Skin epidermis (tissue), 12 donors: ENCODE results near the gene DLX6.
A peak's percentile ranks its signal among the peaks of the same experiment; 100 is the strongest.
"Not testable (repeated sequence)": the region's sequence is repeated elsewhere in the genome, so short reads cannot be mapped to it uniquely, and the experiment has no call there.

ENCODE experiments used
- H3K27ac ChIP-seq, 21 experiments: fragments of 200-600 bp; sonication (generic) in 11 of 21; one replicate each; pipeline ENCODE4 v1.5.0; 2020; ENCODE audit warnings: mild to moderate bottlenecking in 3 of 21, inconsistent platforms in 2 of 21, moderate library complexity in 2 of 21
- H3K4me3 ChIP-seq, 7 experiments: fragments of 200-600 bp; sonication (generic) in 2 of 7; one replicate each; pipeline ENCODE4 v1.5.0; 2020; ENCODE audit warnings: inconsistent platforms in 2 of 7, mild to moderate bottlenecking in 2 of 7, moderate library complexity in 1 of 7

DLX6 gene

DNA sequence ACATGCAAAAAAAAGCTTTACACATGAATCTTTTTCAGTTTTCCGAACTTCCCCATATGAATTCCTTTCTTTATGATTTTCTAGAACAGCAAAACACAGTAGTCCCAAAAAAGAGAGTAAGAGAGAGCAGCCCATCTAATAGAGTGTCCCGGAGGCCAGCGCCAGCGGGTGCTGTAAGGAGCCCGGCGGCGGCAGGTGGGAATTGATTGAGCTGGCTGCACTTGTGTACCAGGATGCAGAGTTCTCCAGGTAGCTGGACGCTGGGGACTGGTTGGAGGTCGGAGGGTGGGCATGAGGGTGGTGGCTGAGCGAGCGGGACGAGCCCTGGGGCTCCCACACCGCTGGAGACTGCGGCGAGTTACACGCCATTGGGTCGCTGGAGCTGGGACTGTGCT is 15.2 kb downstream of the DLX6 start:
- H3K4me3 ChIP-seq: no peak overlapping the region
- H3K27ac ChIP-seq: no peak overlapping the region

DNA sequence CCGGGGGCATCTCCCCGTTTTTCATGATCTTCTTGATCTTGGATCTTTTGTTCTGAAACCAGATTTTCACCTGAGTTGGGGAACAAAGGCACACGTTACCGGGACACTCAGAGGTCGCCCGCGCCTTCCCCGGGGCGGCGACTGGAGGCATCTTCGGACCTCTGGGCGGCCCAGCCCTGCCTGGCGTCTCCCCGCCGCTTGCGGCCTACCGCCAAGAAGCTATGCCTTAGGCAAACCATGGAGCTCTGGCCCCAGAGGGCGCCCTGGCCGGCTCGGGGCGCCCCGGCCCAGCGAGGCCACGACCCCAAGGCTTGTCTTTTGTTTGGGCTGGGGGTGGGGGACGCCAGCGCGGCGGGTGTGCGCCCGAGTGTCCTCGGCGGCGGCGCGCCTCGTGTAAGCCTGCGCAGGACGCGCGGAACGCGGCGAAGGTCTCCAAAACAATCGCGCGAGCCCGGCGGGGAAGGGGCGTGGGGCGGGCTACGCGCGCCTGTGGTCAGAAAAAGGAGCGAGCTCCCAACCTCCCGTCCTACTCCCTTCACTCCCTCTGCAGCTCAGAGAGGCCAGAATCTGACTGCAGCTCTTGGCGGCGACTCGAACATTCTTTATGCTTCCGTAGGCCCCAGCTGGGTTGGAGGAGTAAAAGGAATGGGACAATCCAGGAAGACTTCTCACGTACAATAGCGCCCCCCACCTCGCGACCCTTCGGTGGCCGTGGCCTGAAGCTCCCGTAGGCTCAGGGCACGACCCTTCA is 15.8 kb downstream of the DLX6 start:
- no peak overlapping the region for H3K4me3 ChIP-seq

GRCh38 chr7:97021747-97022490 is 16.6 kb downstream of the DLX6 start:
- Histone ChIP-seq H3K27ac (no peak overlapping the region), H3K4me3 (peak overlapping the region in 1 of 7 experiments; percentile 50)

More for the DNA sequence above, 15.8 kb downstream of the DLX6 start:
- H3K27ac ChIP-seq: no peak overlapping the region

DNA sequence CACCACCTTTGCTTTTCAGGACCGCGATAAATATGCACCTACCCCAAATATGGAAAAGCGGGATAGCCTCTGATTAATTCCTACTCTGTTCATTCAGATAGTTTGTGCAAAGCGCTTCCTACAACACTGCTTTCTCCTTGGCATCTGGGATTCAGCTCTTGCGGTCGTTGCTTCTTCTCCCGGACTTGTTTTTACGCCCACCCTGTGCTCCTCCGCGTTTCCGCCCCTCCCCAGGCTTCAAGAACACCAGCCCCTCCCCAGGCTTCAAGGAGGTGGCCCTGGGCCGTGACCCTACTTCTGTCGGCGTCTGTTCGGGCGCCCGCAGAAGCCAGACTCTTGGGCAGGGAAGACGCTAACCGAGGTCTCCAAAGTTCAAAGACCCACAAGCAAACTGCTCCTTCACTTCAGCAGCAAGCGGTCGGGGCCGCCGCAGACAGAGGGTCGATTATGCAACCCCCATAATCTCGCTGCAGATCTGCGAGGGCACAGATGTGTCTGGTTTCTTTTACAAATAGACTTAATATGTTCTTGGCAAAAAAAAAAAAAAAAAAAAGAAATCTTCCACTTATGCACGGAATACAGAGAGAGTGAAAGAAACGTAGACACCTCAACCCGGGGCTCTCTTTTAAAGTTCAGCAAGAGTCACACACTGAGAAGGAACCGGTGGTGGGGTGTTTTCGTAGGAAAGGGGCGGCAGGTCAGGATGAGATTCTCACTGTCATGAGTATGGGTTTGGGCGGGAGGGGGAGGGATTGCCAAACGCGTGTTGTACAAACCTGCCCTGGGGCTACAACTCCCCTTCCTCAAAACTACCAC is 17.3 kb downstream of the DLX6 start:
- peak overlapping the region in 6 of 7 experiments; percentile 23 to 50 (median 35) for H3K4me3 ChIP-seq
- H3K27ac ChIP-seq: peak overlapping the region in 1 of 21 experiments; percentile 66

DNA sequence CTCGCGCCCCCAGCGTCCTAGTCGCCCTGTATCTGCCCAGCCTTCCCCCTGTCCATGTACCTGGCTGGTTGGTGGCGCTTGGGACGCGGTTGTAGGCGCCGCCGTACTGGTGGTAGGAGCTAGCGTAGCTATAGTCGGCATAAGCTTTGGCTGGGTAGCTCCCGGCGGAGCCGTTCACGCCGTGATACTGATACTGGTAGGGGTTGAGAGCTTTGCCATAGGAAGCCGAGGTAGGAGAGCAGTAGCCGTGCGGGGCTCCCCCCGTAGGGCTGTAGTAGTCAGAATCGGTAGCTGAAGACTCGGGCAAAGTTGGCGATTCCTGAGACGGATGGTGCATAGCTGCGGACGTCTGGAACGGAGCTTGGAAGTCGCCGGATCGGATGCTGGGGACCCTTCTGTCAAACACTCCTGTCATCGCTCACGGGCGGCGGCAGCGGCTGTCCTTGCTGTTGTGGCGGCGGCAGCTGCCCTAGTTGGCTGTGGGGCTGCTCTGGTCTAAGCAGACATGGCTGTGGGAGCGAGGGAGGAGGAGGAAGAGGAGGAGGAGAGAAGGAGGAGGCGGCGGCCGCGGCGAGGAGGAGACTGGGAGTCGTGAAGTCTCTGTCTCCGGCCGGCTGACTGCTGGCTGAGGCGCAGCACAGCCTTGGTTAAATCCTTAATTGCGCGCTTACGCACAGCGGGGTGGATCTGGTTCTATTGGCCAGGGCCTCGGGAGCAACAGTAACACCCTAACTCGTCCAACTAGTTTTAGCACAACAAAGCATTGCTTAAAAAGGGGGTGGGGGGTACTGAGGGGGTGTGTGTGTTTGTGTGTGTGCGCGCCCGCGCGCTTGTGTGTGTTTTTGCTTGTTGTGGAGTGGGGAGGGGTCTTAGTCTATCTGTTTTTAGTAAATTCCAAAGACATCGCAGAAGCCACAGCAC is 19.1 kb downstream of the DLX6 start, which contains the start of gene DLX5:
Gene DLX5 (minus strand): TSS at position 623 of the 921 bp plus-strand sequence. CDS start 208 bp downstream, at position 415.
- peak within 1 kb of the TSS in 18 of 21 experiments; percentile 23 to 87 (median 68) for H3K27ac ChIP-seq
- peak within 1 kb of the TSS; percentile 23 to 50 (median 35) for H3K4me3 ChIP-seq

DNA sequence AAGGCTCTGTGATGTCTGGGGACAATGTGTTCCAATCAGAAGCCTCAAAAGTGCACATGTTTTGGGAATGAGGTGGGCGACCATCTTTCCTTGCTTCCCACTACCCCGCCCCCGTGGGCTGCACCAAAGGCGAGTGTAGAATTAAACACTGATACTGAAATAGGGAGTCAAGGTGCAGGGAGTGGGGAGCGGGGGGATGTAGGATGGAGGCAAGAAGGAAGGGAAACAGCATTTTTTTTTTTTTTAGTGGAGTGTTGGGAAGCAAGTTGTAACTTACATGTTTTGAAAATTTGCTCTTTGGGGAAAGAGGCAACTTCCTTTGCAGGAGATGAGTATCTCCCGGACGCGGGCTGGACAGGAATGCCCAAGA is 19.8 kb downstream of the DLX6 start:
- Histone ChIP-seq H3K4me3 (peak overlapping the region in 2 of 7 experiments; percentile 34 to 50), H3K27ac (peak overlapping the region in 1 of 21 experiments; percentile 87)

- Histone ChIP-seq H3K4me3 (peak overlapping the region in 1 of 7 experiments; percentile 34), H3K27ac (no peak overlapping the region)
These were observed 20.8 kb downstream of the DLX6 start for GRCh38 chr7:97025983-97026714.

DNA sequence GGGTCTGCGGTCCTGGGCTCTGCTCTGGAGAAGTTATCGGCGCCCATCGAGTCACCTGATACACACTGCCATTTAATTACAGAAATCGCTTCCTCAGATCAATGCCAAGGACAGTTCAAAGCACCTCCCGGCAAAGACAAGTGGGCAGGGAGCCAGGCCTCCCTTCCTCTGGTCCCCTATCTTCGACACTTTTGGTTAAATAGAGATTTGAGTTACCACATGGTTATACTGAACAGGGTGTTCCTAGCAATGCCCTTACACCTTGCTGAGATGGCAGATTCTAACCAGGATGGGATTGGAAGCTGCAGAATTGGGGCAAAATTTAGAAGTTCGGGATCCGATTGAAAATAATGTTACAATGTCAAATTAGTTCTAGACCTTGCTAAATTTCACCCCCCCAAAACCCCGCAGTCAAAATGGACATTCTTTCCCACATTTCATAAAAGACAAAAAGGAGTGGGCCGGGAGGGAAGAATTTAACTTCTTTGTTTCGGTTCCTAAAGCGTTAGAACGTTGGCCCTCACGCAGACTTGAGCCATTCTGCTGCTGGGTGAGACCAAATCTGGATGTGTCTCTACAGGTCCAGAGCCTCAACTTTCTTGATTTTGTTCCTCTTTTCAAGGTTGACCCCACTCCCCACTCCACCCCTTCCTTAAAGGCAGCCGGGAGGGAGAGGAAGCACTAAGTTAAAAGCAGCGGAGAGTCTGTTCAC is 21.5 kb downstream of the DLX6 start:
- Histone ChIP-seq H3K27ac (no peak overlapping the region), H3K4me3 (peak overlapping the region; percentile 12 to 34 (median 15))

- Histone ChIP-seq H3K4me3 (peak overlapping the region; percentile 12 to 34 (median 15)), H3K27ac (no peak overlapping the region)
These were observed 22.3 kb downstream of the DLX6 start for GRCh38 chr7:97027427-97028234.

- H3K27ac ChIP-seq, H3K4me3 ChIP-seq: not testable (repeated sequence)
These were observed 29.0 kb downstream of the DLX6 start for GRCh38 chr7:97034213-97034852.

- Histone ChIP-seq H3K27ac (no peak overlapping the region), H3K4me3 (no peak overlapping the region)
These were observed 34.2 kb downstream of the DLX6 start for GRCh38 chr7:97039374-97040065.

GRCh38 chr7:97043281-97043680 is 37.9 kb downstream of the DLX6 start:
- H3K4me3 ChIP-seq: no peak overlapping the region
- no peak overlapping the region for H3K27ac ChIP-seq
